HUES48 (cell line): Measurements from ENCODE around the gene AFG1L.

ENCODE experiments used
- H3K27ac ChIP-seq: one replicate; pipeline ENCODE4 v1.7.0; 2013; ENCODE audit warnings: low read depth, low read length, inconsistent platforms
- H3K27me3 ChIP-seq: 2 replicates; pipeline ENCODE4 v1.6.1; 2013; ENCODE audit warnings: mild to moderate bottlenecking, low read length; ENCODE audit not compliant: control insufficient read depth, insufficient read depth
- H3K36me3 ChIP-seq: 2 replicates; pipeline ENCODE4 v1.6.1; 2013; ENCODE audit warnings: low read length; ENCODE audit not compliant: control insufficient read depth, insufficient read depth
- H3K4me1 ChIP-seq: 2 replicates; pipeline ENCODE4 v1.6.1; 2013; ENCODE audit warnings: mild to moderate bottlenecking, low read length; ENCODE audit not compliant: control insufficient read depth, insufficient read depth
- H3K4me3 ChIP-seq: 2 replicates; pipeline ENCODE4 v1.5.1; 2013; ENCODE audit warnings: mild to moderate bottlenecking, low read depth, low read length
- H3K9ac ChIP-seq: 2 replicates; pipeline ENCODE4 v1.6.1; 2013; ENCODE audit warnings: mild to moderate bottlenecking, low read depth, low read length, moderate library complexity
- H3K9me3 ChIP-seq: 2 replicates; pipeline ENCODE4 v1.6.1; 2013; ENCODE audit warnings: low read length; ENCODE audit not compliant: control insufficient read depth, insufficient read depth

The AFG1L gene

GRCh38 chr6:108544606-108545005 lies 249.8 kb downstream of the AFG1L start:
- H3K9me3 ChIP-seq, result no peaks in the 10 kb centered on the region
- H3K9ac ChIP-seq, result no peak overlapping the region
- no peak overlapping the region for H3K27ac ChIP-seq
- H3K27me3 ChIP-seq, result no peaks in the 10 kb centered on the region; the same call in 1 of the 2 replicates
- H3K4me1 ChIP-seq, result peaks cover 5% of the 10 kb centered on the region
- no peaks in the 10 kb centered on the region for H3K36me3 ChIP-seq
- no peak overlapping the region for H3K4me3 ChIP-seq

GRCh38 chr6:108546079-108547049 lies 251.5 kb downstream of the AFG1L start:
- H3K4me3 ChIP-seq, result no peak overlapping the region
- H3K27ac ChIP-seq, result no peak overlapping the region
- H3K9ac ChIP-seq, result no peak overlapping the region
- no peaks in the 10 kb centered on the region; the same call in 1 of the 2 replicates for H3K27me3 ChIP-seq
- H3K9me3 ChIP-seq, result no peaks in the 10 kb centered on the region
- no peaks in the 10 kb centered on the region for H3K36me3 ChIP-seq
- peaks cover 5% of the 10 kb centered on the region for H3K4me1 ChIP-seq

- H3K27ac ChIP-seq, result no peak overlapping the region
- no peak overlapping the region for H3K4me3 ChIP-seq
- H3K9ac ChIP-seq, result no peak overlapping the region
- H3K4me1 ChIP-seq, result peaks cover 5% of the 10 kb centered on the region; the same call in 1 of the 2 replicates
- H3K9me3 ChIP-seq, result no peaks in the 10 kb centered on the region
- H3K36me3 ChIP-seq, result no peaks in the 10 kb centered on the region
- no peaks in the 10 kb centered on the region for H3K27me3 ChIP-seq
These were observed 254.4 kb downstream of the AFG1L start for GRCh38 chr6:108549241-108549640.

- Histone ChIP-seq H3K4me3 (no peak overlapping the region), H3K36me3 (no peaks in the 10 kb centered on the region), H3K9ac (no peak overlapping the region), H3K4me1 (peaks cover 4% of the 10 kb centered on the region; the same call in 1 of the 2 replicates), H3K9me3 (no peaks in the 10 kb centered on the region), H3K27ac (no peak overlapping the region), H3K27me3 (0 out of 2 replicates have a peak, but pooled peaks cover 1% of the 10 kb centered on the region)
These were observed 254.9 kb downstream of the AFG1L start for GRCh38 chr6:108549741-108550140.

- Histone ChIP-seq H3K9me3 (no peaks in the 10 kb centered on the region), H3K4me1 (no peaks in the 10 kb centered on the region), H3K27ac (no peak overlapping the region), H3K9ac (no peak overlapping the region), H3K4me3 (no peak overlapping the region), H3K36me3 (no peaks in the 10 kb centered on the region), H3K27me3 (peaks cover 7% of the 10 kb centered on the region)
These were observed 255.4 kb downstream of the AFG1L start for GRCh38 chr6:108550256-108550655.

- peaks cover 28% of the 10 kb centered on the region for H3K27me3 ChIP-seq
- H3K9me3 ChIP-seq, result no peaks in the 10 kb centered on the region
- peaks cover 10% of the 10 kb centered on the region for H3K4me1 ChIP-seq
- H3K9ac ChIP-seq, result no peak overlapping the region
- no peak overlapping the region for H3K4me3 ChIP-seq
- no peak overlapping the region for H3K27ac ChIP-seq
- no peaks in the 10 kb centered on the region for H3K36me3 ChIP-seq
These were observed 260.7 kb downstream of the AFG1L start for GRCh38 chr6:108555399-108556052.

- H3K9me3 ChIP-seq, result no peaks in the 10 kb centered on the region
- no peaks in the 10 kb centered on the region for H3K36me3 ChIP-seq
- H3K27me3 ChIP-seq, result peaks cover 28% of the 10 kb centered on the region
- no peak overlapping the region for H3K9ac ChIP-seq
- no peak overlapping the region for H3K4me3 ChIP-seq
- H3K27ac ChIP-seq, result no peak overlapping the region
- H3K4me1 ChIP-seq, result peaks cover 10% of the 10 kb centered on the region
These were observed 261.4 kb downstream of the AFG1L start for GRCh38 chr6:108556250-108556649.

GRCh38 chr6:108556866-108557493 lies 262.1 kb downstream of the AFG1L start:
- peak overlapping the region; percentile 84 for H3K9ac ChIP-seq
- H3K36me3 ChIP-seq, result no peaks in the 10 kb centered on the region
- H3K27ac ChIP-seq, result peak overlapping the region; percentile 97
- peak overlapping the region; percentile 77 for H3K4me3 ChIP-seq
- peaks cover 33% of the 10 kb centered on the region for H3K27me3 ChIP-seq
- H3K9me3 ChIP-seq, result no peaks in the 10 kb centered on the region
- peaks cover 10% of the 10 kb centered on the region for H3K4me1 ChIP-seq

- H3K27ac ChIP-seq, result peak overlapping the region; percentile 97
- no peaks in the 10 kb centered on the region for H3K36me3 ChIP-seq
- H3K9me3 ChIP-seq, result no peaks in the 10 kb centered on the region
- H3K4me3 ChIP-seq, result peak overlapping the region; percentile 77
- H3K4me1 ChIP-seq, result peaks cover 10% of the 10 kb centered on the region
- peaks cover 38% of the 10 kb centered on the region for H3K27me3 ChIP-seq
- peak overlapping the region; percentile 84 for H3K9ac ChIP-seq
These were observed 262.9 kb downstream of the AFG1L start for GRCh38 chr6:108557494-108558371.

- H3K9me3 ChIP-seq, result no peaks in the 10 kb centered on the region
- H3K36me3 ChIP-seq, result no peaks in the 10 kb centered on the region
- peaks cover 17% of the 10 kb centered on the region for H3K4me1 ChIP-seq
- peak overlapping the region; percentile 97 for H3K27ac ChIP-seq
- H3K9ac ChIP-seq, result peak overlapping the region; percentile 79
- peak overlapping the region; percentile 77 for H3K4me3 ChIP-seq
- H3K27me3 ChIP-seq, result peaks cover 46% of the 10 kb centered on the region
These were observed 263.7 kb downstream of the AFG1L start for GRCh38 chr6:108558372-108559096.
